GM21528 (cell line): Measurements from ENCODE around the gene UBAP1L.
"Not testable (repeated sequence)": the region's sequence is repeated elsewhere in the genome, so short reads cannot be mapped to it uniquely, and the experiment has no call there.

Source experiments
- ATAC-seq: cut with Tn5 transposase; IDR thresholded peaks from one replicate; pipeline ENCODE4 v1.9.1; 2021; ENCODE audit warnings: mild to moderate bottlenecking, moderate library complexity; ENCODE audit not compliant: unreplicated experiment, low FRiP score

The UBAP1L gene

DNA sequence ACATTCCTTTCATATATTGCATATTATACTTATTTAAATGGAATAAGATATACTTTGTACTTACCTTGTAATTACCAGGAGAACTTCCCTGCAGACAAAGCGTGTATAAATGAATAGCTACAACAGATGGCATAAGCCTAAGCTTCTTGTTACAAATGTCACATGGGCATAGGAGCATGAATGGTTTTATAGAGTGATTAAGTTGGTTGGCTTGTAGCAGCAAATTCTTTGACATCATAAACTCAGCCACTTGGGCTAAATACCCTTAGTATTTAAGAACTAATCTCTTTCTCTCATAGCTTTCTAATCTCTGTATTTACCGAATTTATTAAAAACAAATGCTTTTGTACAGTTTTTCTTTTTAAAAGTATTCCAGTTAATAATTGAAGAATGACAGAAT is at the start of gene UBAP1L:
Gene UBAP1L, minus strand, starts transcription at position 115 of the 400 bp plus-strand sequence. CDS start 8,985 bp downstream, outside the sequence.
- no peak for ATAC-seq

- no peak for ATAC-seq
Measured at GRCh38 chr15:65164139-65164538, 49.1 kb upstream of the UBAP1L start.

DNA sequence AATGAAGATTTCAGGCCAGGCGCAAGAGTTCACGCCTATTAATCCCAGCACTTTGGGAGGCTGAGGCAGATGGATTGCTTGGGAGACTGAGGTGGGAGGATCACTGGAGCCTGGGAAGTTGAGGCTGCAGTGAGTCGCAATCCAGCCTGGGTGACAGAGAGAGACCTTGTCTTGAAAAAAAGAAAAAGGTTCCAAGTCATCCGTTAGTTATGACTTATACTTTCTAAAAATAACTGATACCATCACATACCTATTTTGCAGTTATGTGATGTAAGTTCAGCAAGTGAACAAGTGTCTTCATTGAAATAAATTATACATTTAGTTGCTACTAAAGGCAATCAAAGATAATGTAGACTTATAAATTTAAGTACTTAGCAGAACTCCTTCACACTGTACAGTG is 48.0 kb upstream of the UBAP1L start:
- ATAC-seq, result no peak

- no peak for ATAC-seq
Measured at GRCh38 chr15:65156692-65157091, 41.7 kb upstream of the UBAP1L start.

- no peak for ATAC-seq
Measured at GRCh38 chr15:65154720-65155119, 39.7 kb upstream of the UBAP1L start.

DNA sequence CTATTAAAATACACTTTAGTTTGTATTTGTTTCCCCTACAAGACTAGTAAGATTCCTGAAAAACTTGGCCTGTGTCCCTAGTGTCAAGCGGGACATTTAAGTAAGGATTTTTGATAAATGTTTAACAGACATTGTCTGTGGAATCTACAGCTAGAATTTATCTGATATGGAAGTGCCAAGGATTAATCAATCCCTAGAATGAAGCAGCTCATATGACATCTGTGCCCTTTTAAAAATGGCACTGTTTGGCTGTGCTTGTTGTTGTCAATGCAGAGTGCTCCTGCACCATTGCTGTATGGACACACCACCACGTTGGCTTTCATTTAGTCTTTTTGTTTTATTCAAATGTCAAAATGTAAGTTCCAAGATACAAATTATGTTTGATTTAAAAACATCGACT is 32.9 kb upstream of the UBAP1L start:
- no peak for ATAC-seq

GRCh38 chr15:65146438-65146837 is 31.4 kb upstream of the UBAP1L start:
- no peak for ATAC-seq

- ATAC-seq, result not testable (repeated sequence)
Measured at GRCh38 chr15:65138631-65139030, 23.6 kb upstream of the UBAP1L start.

DNA sequence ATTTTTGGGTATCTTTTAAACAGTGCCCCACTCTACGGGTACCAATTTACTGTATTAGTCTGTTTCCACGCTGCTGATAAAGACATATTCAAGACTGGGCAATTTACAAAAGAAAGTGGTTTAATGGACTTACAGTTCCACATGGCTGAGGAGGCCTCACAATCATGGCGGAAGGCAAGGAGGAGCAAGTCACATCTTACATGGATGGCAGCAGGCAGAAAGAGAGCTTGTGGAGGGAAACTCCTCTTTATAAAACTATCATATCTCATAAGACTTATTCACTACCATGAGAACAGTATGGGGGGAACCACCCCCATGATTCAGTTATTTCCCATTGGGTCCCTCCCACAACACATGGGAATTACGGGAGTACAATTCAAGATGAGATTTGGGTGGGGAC is 22.9 kb upstream of the UBAP1L start:
- ATAC-seq, result not testable (repeated sequence)

- ATAC-seq, result not testable (repeated sequence)
Measured at GRCh38 chr15:65137089-65137488, 22.1 kb upstream of the UBAP1L start.

GRCh38 chr15:65134538-65134937 is 19.5 kb upstream of the UBAP1L start:
- ATAC-seq, result no peak

DNA sequence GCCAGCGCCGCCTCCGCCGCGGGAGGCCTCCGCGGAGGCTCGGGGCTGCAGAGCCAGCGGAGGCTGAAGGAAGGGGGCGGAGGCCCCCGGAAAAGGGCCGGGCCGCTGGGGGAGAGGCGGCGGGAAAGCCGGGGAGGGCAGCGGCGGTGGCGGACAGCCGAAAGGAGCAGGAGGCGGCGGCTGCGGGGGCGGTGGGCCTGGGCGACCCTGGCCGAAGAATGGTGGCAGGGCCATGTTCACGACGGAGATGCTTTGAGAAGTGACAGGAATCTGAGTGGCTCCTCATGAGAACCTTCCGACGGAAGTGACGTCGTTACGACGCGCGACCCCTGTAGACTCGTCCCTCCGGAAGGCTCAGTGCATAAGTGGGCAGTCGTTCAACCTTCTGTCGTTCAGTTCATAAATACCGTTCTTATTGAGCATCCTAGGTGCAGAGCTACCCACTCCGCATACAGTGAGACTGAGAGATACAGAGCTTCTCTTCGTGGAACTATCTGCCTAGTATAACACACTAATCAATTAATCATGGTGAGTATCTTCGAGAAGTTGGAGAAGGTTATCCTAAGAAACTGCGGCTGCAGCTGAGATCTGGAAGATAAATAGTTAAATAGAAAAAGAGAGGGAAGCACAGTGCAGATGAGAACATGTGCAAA is 18.7 kb upstream of the UBAP1L start, which contains the start of gene PDCD7:
Gene PDCD7, minus strand, starts transcription at position 261 of the 653 bp plus-strand sequence. Its CDS starts 27 bp downstream, at position 234.
- ATAC-seq, result peak; percentile 85

GRCh38 chr15:65132878-65133547 is 18.0 kb upstream of the UBAP1L start:
- peak; percentile 49 for ATAC-seq

DNA sequence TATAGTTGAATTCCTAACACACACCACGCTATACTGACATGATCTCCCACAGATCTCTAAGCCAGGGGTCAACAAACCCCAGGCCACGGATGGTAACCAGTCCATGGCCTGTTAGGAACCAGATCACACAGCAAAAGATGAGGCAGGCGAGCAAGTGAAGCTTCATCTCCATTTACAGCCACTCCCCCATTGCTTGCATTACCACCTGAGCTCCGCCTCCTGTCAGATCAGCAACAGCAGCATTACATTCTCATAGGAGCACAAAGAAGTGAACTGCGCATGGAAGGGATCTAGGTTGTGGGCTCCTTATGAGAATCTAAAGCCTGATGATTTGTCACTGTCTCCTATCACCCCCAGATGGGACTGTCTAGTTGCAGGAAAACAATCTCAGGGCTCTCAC is 15.9 kb upstream of the UBAP1L start:
- no peak for ATAC-seq

- ATAC-seq, result no peak
Measured at GRCh38 chr15:65115542-65115941, 542 bp upstream of the UBAP1L start.

DNA sequence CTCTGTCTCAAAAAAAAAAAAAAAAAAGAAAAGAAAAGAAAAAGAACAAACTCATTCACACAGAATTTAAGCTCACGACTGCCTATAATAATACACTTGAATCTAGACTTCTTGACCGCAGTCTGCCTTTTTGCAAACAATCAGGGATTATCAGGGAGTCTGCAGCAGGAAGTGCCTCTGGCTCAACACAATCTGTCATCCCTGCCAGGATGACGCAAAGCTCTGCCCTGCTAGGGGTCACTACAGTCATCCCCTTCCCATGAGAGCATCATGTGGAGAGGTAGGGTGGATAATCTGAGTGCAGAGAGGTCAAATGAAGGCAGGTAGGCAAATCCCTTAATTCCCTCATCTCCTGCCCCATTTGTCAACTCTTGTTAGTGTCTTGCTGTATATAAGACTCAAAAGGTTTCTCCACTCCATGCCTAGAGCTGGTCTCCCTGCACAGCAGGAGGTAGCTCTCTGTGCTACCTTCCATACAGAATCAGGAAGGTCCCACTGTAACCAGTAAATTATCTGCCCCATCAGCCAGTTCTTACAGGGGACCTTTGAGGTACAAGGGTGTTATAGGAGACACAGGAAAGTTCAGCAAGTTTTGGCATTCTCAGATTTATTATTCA is 4.2 kb downstream of the UBAP1L start:
- ATAC-seq, result no peak

GRCh38 chr15:65106011-65106590 is 8.9 kb downstream of the UBAP1L start:
- ATAC-seq, result no peak

DNA sequence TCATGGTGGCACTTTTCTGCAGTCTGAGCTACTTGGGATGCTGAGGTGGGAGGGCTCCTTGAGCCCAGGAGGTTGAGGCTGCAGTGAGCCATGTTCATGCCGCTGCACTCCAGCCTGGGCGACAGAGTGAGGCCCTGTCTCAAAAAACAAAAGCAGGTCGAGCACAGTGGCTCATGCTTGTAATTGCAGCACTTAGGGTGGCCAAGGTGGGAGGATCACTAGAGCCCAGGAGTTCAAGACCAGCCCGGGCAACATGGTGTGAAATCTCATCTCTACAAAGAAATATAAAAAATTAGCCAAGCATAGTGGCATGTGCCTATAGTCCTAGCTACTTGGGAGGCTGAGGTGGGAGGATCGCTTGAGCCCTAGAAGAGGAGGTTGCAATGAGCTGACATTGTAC is 10.0 kb downstream of the UBAP1L start:
- ATAC-seq, result no peak

DNA sequence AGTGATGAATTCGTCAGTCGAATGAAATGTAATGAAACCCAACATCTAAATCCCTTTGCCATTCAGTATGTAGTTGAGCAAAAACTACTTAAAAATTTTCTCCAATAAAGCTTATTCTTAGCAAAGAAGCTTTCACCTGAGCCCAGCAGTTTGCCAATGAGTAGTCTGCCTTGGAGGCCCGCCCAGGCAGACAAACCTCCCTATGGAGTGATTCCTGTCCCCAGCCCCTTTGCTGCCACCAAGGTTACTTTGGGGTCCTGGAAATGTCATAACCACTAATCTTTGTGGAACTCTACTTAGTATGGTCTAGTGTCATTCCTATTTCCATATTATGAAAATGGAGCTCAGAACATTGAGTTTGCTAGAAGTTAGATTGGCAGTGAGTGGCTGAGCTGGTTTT is 12.1 kb downstream of the UBAP1L start:
- ATAC-seq, result no peak

GRCh38 chr15:65101891-65102708 is 12.9 kb downstream of the UBAP1L start:
- no peak for ATAC-seq
